Measurements from ENCODE around the gene MAGI2.

MAGI2 gene

GRCh38 chr7:78783179-78783962 lies 670.1 kb downstream of the MAGI2 start:
- TF ChIP-seq ARNTL (CRISPR knock-in tag; IDR thresholded peaks at IDR 0.05; ENCODE audit: borderline replicate concordance, low read depth) (no peak), ZNF70 (CRISPR knock-in tag; IDR thresholded peaks at IDR 0.05) (no peak), CREB5 (CRISPR knock-in tag; IDR thresholded peaks at IDR 0.05; ENCODE audit: low read depth) (no peak), GLIS3 (CRISPR knock-in tag; IDR thresholded peaks at IDR 0.05) (no peak), TSHZ2 (CRISPR knock-in tag; IDR thresholded peaks at IDR 0.05) (no peak), SNAI2 (CRISPR knock-in tag; IDR thresholded peaks at IDR 0.05) (no peak), ZC3H10 (CRISPR knock-in tag; IDR thresholded peaks at IDR 0.05) (no peak), RARB (CRISPR knock-in tag; IDR thresholded peaks at IDR 0.05) (no peak), CSDC2 (CRISPR knock-in tag; IDR thresholded peaks at IDR 0.05) (no peak)
- ATAC-seq: no peak

GRCh38 chr7:78780560-78780959 lies 672.9 kb downstream of the MAGI2 start:
- TF ChIP-seq ARNTL (CRISPR knock-in tag; IDR thresholded peaks at IDR 0.05; ENCODE audit: borderline replicate concordance, low read depth): no peak
- no peak for TF ChIP-seq CSRNP3 (CRISPR knock-in tag; IDR thresholded peaks at IDR 0.05)
- no peak for TF ChIP-seq TOX (CRISPR knock-in tag; IDR thresholded peaks at IDR 0.05; ENCODE audit: borderline replicate concordance)
- no peak for TF ChIP-seq ZC3H10 (CRISPR knock-in tag; IDR thresholded peaks at IDR 0.05)
- no peak for TF ChIP-seq SNAI2 (CRISPR knock-in tag; IDR thresholded peaks at IDR 0.05)
- no peak for TF ChIP-seq PATZ1 (CRISPR knock-in tag; IDR thresholded peaks at IDR 0.05; ENCODE audit: borderline replicate concordance)
- no peak for TF ChIP-seq RARB (CRISPR knock-in tag; IDR thresholded peaks at IDR 0.05)
- TF ChIP-seq TCF4 (CRISPR knock-in tag; IDR thresholded peaks at IDR 0.05; ENCODE audit: borderline replicate concordance): no peak
- no peak for TF ChIP-seq ZNF70 (CRISPR knock-in tag; IDR thresholded peaks at IDR 0.05)
- no peak for TF ChIP-seq ESRRG (CRISPR knock-in tag; IDR thresholded peaks at IDR 0.05)
- no peak for TF ChIP-seq ISL1 (CRISPR knock-in tag; IDR thresholded peaks at IDR 0.05)
- TF ChIP-seq TSHZ2 (CRISPR knock-in tag; IDR thresholded peaks at IDR 0.05): no peak
- TF ChIP-seq ZNF8 (CRISPR knock-in tag; IDR thresholded peaks at IDR 0.05): no peak
- no peak for TF ChIP-seq CSDC2 (CRISPR knock-in tag; IDR thresholded peaks at IDR 0.05)
- ATAC-seq: no peak

- no peak for ATAC-seq
- TF ChIP-seq ARNTL (CRISPR knock-in tag; IDR thresholded peaks at IDR 0.05; ENCODE audit: borderline replicate concordance, low read depth) (no peak), PPARA (CRISPR knock-in tag; IDR thresholded peaks at IDR 0.05; ENCODE audit: borderline replicate concordance) (no peak), ZNF70 (CRISPR knock-in tag; IDR thresholded peaks at IDR 0.05) (no peak), ZNF8 (CRISPR knock-in tag; IDR thresholded peaks at IDR 0.05) (no peak), PATZ1 (CRISPR knock-in tag; IDR thresholded peaks at IDR 0.05; ENCODE audit: borderline replicate concordance) (no peak), SNAI2 (CRISPR knock-in tag; IDR thresholded peaks at IDR 0.05) (no peak), ZC3H10 (CRISPR knock-in tag; IDR thresholded peaks at IDR 0.05) (no peak)
Measured at GRCh38 chr7:78779788-78780187, 673.7 kb downstream of the MAGI2 start.

Measured in SK-N-SH treated with all-trans-retinoic acid at 6 μM for 48 hours (cell line).